ENCODE data around the gene JAKMIP3. TPM values are rescaled to one million over a fixed set of nuclear protein-coding genes. Genes with fewer than 3 reads are reported as not detected.

JAKMIP3 gene
- polyA plus RNA-seq, 1 experiment, result 0.26 TPM

DNA sequence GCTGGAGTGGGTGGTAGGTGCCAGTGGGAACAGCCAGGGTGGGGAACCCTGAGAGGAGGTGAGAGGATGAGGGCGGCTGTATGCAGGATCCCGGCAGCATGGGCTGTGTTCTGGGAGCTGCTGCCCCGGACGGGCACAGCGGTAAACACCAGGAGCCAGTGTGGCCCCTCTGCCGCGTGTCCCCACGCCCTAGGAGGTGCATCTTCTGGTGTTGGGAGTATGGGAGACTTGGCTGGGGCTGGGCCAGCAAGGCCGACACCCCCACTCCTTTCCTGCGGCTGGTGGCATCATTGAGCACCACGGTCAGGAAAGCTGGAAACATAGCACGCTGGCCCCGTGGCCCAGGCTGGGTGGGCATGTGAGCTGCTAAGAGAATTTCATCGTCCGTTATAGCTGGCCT lies 24.4 kb upstream of the JAKMIP3 start:
- Histone ChIP-seq H3K4me3 (ENCODE audit: low read depth, low read length) (no peak overlapping the region), H3K27me3 (ENCODE audit: control insufficient read depth, insufficient read depth, low read length) (peaks cover 19% of the 10 kb centered on the region), H3K36me3 (ENCODE audit: control insufficient read depth, insufficient read depth, low read length) (no peaks in the 10 kb centered on the region)
- CTCF ChIA-PET, result interaction anchor here (1.0 to 1.4 kb wide), 2 partner anchors 101 to 155 kb away, joined by 3 read pairs; no protein-coding TSS in a partner anchor
- POLR2A ChIA-PET, result no interaction called here
- no peak for TF ChIP-seq CTCF (IDR thresholded peaks at IDR 0.05; ENCODE audit: insufficient read depth, low read depth, low read length)
- DNase-seq (ENCODE audit: low read depth), result no peak

DNA sequence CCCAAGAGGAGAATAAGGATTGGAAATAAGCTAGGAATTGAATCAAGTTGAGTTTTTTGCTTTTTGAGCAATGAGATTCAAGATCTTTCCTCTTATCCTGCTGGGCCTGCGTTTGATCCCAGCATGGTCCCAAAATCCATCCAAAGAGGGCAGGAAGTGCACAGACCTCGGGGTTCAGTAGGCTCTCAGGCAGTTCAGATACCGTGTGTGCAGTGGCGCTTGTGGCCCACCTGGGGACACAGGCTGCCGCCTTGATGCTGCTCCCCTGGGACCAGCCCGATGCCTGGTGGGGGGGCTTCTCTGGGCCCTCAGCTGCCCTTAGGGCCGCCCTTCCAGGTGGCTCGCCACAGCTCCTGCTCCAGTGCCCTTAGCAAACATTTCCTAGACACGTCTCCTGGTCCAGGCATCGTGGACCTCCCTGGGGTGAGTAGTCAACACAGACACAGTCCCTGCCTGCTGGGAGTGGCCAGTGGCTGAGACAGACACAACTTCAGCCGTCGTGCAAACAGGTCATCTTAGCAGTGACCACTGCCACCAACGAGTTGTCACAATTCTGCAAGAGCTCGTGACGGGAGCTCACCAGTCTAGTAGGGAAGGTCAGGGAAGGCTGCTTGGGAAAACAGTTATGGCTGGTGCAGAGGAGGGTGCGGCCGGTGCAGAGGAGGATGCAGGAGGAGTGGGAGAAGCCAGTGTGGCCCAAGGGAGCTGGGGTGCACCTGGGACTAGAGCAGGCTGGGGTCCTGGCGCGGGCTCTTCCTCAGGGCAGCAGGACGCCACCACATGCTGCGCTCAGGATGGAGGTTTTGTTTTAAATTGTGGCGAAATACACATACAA lies 21.7 kb upstream of the JAKMIP3 start:
- CTCF ChIA-PET, result no interaction called here
- H3K27me3 ChIP-seq (ENCODE audit: control insufficient read depth, insufficient read depth, low read length), result peaks cover 11% of the 10 kb centered on the region
- no peak for TF ChIP-seq CTCF (IDR thresholded peaks at IDR 0.05; ENCODE audit: insufficient read depth, low read depth, low read length)

DNA sequence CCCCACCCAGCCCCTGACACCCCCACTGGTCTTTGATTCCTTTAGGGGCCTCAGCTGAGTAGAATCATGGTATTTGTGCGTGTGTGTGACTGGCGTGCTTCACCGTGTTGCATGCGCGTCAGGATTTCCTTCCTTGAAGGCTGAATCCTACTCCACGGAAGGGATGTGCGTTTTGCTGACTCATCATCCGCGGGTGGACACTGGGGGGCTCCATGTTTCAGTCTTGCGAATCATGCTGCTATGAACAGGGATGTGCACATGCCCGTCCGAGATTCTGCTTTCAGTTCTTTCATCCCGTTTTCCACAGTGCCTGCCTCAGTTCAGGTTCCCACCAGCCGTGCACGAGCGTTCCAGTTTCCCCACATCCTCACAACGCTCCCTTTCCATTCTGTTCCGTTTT lies 20.9 kb upstream of the JAKMIP3 start:
- CTCF ChIA-PET, result interaction anchor here (1.7 kb wide), 1 partner anchor 22 kb away, joined by 4 read pairs; no protein-coding TSS in a partner anchor

More for the DNA sequence above, 21.7 kb upstream of the JAKMIP3 start:
- DNase-seq (ENCODE audit: low read depth), result no peak
- Histone ChIP-seq H3K4me3 (ENCODE audit: low read depth, low read length) (no peak overlapping the region), H3K36me3 (ENCODE audit: control insufficient read depth, insufficient read depth, low read length) (no peaks in the 10 kb centered on the region)
- POLR2A ChIA-PET, result no interaction called here

DNA sequence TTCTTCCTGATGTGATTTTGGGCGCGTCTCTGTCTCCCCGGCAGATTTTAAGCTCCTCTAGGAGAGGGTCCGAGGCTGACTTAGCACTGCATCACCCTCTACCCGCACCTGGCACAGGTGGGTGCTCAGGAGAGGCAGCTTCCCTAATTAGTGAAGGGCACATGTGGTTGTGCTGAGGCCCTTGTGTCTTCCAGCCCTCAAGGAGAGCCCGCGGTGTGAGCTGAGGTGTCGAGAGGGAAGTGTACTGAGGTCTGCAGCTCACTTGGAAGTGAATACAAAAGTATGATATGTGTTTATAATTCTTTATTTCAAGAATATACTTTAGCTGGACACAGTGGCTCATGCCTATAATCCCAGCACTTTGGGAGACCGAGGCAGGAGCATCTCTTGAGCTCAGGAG lies 20.4 kb upstream of the JAKMIP3 start:
- no peak for DNase-seq (ENCODE audit: low read depth)
- POLR2A ChIA-PET, result no interaction called here
- CTCF ChIA-PET, result interaction anchor here (1.7 kb wide), 1 partner anchor 23 kb away, joined by 4 read pairs; no protein-coding TSS in a partner anchor
- TF ChIP-seq CTCF (IDR thresholded peaks at IDR 0.05; ENCODE audit: insufficient read depth, low read depth, low read length), result no peak
- H3K4me3 ChIP-seq (ENCODE audit: low read depth, low read length), result no peak overlapping the region
- peaks cover 11% of the 10 kb centered on the region for H3K27me3 ChIP-seq (ENCODE audit: control insufficient read depth, insufficient read depth, low read length)
- no peaks in the 10 kb centered on the region for H3K36me3 ChIP-seq (ENCODE audit: control insufficient read depth, insufficient read depth, low read length)

More for the DNA sequence above, 20.9 kb upstream of the JAKMIP3 start:
- TF ChIP-seq CTCF (IDR thresholded peaks at IDR 0.05; ENCODE audit: insufficient read depth, low read depth, low read length), result no peak
- H3K4me3 ChIP-seq (ENCODE audit: low read depth, low read length), result no peak overlapping the region
- DNase-seq (ENCODE audit: low read depth), result no peak
- H3K27me3 ChIP-seq (ENCODE audit: control insufficient read depth, insufficient read depth, low read length), result peaks cover 11% of the 10 kb centered on the region
- POLR2A ChIA-PET, result no interaction called here
- no peaks in the 10 kb centered on the region for H3K36me3 ChIP-seq (ENCODE audit: control insufficient read depth, insufficient read depth, low read length)

DNA sequence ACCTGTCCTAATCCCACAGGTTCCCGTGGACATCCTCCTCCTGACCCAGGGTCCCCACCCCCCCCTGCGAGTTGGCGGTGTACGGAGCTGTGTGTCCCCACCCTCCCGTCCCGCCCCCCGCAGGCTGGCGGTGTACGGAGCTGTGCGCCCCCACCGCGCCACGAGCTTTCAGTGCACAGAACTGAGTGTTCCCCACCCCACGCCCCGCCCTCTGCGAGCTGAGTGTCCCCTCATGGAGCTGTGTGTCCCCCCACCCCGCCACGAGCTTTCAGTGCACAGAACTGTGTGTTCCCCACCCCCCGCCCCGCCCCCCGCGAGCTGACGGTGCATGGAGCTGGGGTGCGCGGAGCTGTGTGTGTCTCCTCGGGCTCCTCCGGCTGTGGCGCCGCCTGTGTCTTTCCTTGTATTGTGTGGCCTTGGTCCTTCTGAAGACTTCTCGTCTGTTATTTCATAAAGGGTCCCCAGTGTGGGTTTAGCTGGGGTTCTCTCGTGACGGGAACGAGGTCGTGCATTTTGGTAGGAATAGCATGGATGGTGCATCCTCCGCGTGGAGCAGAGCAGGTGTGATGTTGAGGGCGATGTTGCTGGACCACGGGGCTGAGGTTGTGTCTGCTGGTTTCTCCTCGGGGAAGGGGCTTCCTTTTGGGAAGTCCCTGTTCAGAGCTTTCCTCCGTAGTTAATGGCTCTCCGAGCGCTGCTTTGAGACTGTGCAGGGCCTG lies 18.0 kb upstream of the JAKMIP3 start:
- CTCF ChIA-PET, result interaction anchor here (0.8 kb wide), 1 partner anchor 14 kb away, joined by 3 read pairs; no protein-coding TSS in a partner anchor
- POLR2A ChIA-PET, result no interaction called here
- no peak for TF ChIP-seq CTCF (IDR thresholded peaks at IDR 0.05; ENCODE audit: insufficient read depth, low read depth, low read length)
- Histone ChIP-seq H3K27me3 (ENCODE audit: control insufficient read depth, insufficient read depth, low read length) (peaks cover 11% of the 10 kb centered on the region), H3K36me3 (ENCODE audit: control insufficient read depth, insufficient read depth, low read length) (no peaks in the 10 kb centered on the region), H3K4me3 (ENCODE audit: low read depth, low read length) (no peak overlapping the region)
- no peak for DNase-seq (ENCODE audit: low read depth)

Measured in BJ (cell line).